SHP77 (cell line): ENCODE data around the gene TFF2.
A peak's percentile ranks its signal among the peaks of the same experiment; 100 is the strongest.

ENCODE experiments used
- DNase-seq, 2 experiments: peaks; one replicate each; lab custom pipeline; 2025; lab: John Stamatoyannopoulos, UW

TFF2 gene, protein sequence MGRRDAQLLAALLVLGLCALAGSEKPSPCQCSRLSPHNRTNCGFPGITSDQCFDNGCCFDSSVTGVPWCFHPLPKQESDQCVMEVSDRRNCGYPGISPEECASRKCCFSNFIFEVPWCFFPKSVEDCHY

DNA sequence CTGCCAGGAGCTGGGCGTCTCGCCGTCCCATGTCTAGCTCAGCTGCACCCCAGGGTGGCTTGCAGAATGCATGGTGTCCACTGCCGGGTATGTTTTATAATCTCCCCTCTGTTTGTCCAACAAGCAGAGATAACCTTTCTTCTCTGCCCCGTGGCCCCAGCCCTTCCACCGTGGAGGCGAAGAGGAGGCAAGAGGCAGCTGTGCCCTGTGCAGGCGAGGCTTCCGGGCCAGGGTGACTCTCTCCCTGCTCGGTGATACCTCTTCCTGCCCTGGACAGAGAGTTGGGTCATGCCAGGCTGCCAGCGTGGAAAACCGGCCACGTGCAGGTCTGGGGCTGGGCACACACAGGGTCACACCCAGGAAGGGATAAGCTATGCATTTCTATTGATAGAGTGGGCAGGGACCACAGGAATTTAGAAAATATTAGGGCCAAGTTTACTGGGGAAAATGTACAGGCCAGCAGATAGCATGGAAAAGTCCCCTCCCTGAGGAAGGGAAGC lies at the start of gene TFF2:
Gene TFF2 (minus strand): TSS at position 68 of the 500 bp plus-strand sequence. CDS start 37 bp downstream, at position 31.
- no peak for DNase-seq

DNA sequence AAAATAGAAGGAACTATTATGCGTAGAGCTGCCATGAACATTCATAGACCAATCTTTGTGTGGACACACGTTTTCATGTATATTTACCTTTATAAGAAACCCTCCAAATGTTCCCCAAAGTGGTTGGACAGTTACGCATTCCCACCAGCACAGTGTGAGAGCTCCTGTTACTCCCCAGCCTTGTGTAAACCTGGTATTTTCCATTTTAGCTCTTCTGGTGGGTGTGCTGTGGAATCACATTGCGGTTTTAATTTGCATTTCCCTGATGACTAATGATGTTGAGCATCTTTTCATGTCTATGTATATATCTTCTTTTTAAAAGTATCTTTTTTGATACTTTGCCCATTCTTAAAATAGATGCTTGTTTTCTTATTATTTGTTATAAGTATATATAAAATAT lies 49.7 kb upstream of the TFF2 start:
- no peak for DNase-seq

DNA sequence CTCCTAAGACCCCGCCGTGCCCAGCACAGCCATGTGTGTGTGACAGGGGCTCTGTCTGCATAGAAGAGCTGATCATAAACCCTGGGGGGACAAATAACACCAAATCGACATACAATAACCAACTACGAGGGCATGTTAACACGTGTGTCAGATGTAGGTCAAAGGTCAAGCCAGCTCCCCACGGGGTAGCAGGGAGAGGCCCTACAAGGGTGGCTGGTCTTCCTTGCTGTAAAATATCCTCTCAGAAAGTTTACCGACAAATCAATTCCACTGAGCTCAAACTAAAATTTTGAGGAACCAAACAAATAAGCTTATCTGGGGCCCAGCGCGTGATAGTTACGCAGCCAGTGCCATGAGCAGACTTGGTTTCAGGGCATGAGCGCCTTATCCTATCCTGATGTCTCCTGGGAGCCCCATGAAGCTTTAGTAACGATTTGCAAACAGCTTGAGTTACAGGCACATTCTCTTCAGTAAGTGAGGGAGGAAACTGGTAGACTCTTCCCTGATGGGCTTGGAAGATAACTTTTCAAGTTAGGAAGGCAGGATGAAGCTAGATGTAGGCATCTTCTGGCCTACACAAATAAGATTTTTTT lies 47.7 kb upstream of the TFF2 start:
- DNase-seq, result no peak

DNA sequence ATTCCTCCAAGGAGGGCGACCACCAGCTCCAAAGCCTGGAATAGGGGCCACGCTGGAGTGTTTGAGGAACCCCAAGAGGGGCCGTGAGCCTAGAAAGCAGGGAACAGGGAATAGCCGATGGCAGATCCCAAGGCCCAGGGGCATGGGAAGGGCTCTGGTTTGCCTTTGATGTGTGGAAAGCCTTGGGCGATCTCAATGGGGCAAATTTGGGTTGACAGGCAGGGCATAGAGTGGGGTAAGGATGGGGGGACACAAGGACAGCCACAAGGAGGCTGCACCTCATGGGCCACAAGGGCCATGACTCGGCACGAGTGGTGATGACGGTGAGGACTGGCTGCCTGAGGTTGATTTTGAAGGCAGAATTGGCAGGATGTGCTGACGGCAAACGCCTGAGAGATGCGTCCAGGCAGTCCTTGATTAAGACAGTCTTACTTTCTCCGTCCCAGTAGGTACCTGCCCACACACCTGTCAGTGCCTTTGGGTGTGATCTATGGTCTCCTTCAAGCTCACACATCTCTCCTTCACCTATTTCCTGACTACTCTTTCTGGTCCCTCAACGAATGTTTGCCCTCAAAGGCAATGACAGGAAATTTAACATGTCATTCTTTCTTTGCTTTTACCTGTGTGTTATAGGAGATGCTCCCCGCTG lies 47.1 kb upstream of the TFF2 start:
- DNase-seq, result no peak

DNA sequence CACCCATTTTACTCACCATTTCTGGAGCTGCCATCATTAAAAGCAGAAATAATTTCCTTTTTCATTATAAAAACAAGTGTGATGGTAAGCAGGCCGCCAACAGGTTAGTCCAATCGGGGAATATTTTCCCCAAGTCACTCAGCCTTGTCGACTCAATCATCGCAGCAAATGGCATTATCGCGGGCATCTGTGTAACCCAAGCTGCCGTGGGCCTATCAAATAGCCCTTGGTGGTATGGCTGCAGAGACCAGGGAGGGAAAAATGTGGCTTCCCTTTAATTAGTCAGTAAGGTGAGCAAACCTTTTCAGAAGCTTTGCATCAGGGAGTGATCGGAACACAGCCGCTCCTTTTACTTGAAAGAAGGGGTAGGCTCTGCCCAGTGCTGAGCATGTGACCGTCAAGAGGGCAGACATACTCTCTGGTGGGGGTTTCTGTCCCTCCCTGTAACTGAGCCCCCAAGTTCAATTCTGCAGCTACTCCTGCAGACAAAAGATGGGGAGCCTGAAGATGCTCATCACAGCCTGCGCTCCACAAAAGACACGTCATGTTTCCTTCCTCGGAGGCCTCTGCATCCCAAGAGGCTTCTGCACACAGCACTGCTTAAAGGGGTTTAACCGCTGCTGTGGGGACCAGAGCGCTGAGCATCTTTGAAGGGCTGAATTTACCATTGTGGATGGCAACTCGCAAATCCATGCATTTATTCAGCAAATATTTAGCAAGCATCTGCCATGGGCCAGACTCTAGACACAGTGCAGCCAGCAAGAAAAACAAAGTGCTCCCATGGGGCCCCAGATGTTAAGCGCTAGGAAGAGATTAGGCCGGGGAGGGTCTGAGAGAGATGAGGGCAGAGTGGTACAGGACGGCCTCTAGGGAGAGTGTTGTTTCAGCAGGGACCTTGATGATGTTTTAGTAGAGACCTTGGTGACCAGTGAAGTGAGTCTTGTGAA lies 46.3 kb upstream of the TFF2 start:
- no peak for DNase-seq

DNA sequence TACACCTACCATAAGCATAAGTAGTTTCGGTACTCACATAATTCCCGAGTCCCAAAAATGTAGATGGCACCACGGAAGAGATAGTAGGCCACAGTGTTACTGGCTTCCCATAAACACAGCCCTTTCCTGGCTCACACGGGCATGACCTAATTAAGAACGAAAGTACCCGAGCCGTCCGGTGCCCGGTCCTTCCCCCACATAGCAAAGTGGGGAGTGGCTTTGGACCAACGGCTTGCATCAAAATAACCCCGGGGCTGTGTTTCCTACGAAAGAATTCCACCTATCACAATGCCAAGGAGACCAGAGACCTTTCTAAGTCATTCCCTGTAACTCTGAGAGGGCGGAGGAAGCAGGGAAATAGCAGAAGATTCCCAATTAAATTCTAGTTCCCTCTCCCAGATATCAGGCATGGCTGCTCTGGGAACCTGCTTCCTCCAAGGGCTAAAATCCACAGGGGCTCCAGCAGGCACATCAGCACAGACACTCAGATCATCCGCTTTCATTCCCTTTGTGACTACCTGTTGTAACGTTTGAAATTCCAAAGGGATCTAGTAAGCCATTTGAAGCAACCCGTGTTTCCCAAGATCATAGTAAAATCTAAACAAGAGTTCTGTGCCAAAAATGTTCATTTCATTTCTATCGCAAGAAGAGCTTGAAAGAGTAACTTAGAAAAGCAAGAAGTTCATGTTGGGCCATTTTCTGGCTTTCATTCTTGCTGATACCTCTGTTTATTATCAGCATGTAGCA lies 45.3 kb upstream of the TFF2 start, which contains the start of gene TMPRSS3:
Gene TMPRSS3 (minus strand): TSS at position 148 of the 747 bp plus-strand sequence. CDS start 635 bp downstream, outside the sequence.
- DNase-seq, result no peak

DNA sequence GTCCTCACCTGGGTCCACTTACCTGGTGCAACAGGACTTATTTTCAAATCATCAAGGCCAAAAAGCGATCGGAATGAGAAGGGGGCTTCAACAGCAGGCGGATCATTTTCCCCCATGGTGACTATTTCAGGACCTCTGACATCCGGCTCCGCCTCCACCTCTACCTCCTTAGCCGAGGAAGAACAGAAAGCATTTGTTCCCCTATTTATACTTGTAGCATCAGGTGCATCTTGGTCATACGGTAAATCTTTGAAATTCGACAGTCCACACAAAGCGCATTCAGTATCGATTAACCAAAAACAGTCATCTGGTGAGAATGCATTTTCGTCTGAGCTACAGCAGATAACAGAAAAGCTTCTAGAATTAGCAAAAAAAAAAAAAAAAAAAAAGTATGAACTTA lies 44.5 kb upstream of the TFF2 start:
- no peak for DNase-seq

DNA sequence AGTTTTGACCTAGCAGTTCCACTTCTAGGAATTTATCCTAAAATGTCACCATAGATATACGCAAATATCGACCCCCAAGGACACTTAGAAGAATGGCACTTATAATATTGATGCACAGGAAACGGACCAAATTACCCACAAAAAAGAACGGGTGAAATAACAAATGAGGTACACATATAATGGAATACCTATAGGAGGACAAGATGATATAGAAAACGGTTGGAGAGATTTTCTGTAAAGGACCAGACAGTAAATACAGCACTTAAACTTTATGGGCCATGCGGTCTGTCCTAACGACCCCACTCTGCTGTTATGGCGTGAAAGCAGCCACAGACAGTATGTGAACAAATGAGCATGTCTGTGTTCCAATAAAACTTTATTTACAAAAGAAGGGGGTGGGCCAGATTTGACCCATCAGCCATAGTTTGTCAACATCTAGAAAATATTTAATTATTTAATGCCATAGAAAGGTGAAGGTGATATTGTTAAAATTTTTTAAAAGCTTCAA lies 42.7 kb upstream of the TFF2 start:
- DNase-seq, result no peak

DNA sequence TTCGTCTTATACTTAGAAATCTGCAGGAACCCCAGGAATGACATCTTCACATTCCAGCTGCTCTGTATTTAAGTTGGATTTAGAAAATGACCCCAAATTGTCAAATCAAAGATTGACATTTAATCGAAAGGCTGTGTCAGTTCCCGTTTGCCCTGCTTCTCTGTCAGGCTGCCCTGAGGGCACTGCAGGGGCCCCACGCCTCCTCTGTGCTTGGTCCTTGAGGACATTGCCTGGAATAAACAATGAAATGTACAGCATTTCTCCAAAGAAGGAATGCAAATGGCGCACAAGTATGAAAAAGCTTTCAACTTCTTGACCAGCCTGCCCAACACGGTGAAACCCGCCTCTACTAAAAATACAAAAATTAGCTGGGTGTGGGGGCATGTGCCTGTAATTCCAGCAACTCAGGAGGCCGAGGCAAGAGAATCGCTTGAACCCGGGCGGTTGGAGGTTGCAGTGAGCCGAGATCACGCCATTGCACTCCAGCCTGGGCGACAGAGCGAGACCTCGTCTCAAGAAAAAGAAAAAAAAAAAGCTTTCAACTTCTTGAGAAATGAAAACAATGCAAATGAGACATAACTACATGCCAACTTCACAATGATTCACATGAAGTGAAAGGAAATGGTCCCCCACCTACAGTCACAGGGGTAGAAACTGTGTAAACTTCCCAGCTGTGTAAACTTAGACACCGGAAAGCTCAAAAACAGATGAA lies 42.1 kb upstream of the TFF2 start:
- DNase-seq, result no peak

DNA sequence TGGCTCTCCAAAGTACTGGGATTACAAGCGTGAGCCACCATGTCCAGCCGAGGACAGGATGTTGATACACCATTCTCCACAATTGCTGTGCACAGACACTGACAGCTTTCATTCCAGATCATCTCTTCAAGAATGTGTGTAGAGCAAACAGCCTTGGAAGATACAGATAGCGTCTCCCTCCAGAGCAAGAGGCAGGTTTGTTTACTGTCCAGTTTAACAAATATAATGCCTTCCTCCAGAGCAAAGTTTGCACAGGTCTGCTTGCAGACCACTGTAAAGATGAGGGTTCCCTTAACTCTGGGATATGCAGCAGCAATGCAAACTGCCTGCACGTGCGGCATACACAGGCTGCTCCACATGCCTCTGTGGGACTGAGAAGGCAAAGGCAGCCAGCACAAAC lies 40.5 kb upstream of the TFF2 start:
- DNase-seq, result no peak

DNA sequence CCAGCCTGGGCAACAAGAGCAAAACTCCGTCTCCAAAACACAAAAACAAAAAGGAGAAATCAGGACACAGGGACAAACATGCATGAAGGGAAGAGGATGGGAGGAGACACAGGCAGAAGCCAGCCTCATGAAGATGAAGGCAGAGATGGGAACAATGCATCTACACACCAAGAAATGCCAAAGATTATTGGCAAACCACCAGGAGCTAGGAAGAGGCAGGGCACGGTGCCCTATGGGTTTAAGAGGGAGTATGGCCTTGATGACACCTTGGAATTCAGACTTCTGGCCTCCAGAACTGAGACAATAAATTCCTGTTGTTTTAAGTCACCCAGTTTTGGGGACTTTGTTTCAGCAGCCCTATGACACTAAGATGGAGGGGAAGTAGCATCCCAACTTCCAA lies 39.9 kb upstream of the TFF2 start:
- no peak for DNase-seq

DNA sequence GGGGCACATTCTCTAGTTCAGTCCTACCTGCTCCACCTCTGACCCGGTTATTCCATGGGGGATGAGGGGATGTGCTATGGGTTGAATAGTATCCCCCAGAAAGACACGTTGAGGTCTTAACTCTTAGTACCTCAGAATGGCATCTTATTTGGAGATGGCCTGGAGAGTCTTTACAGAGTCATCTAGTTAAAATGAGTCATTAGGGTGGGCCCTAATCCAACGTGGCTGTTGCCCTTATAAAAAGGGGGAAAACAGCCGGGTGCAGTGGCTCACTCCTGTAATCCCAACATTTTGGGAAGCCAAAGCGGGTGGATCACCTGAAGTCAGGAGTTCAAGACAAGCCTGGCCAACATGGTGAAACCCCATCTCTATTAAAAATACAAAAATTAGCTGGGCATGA lies 39.4 kb upstream of the TFF2 start:
- DNase-seq, result no peak

DNA sequence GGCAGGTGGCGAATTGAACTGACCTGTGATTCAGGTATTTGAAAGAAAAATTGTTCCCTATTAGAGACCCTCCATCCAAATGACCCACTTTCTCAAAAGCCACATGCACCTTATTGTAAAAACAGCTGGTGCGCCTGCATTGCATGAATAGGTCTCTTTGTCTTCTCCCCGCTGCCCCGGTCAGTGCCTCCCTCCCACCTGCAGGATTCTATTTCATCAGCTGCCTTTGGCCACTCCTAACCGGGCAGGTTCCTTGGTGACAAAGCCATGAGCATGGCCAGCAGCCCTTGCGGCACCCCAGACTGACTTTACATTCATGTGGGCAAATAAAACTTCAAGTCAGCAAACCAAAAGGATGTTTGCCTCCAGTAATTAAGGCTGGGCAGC lies 38.6 kb upstream of the TFF2 start:
- DNase-seq, result peak; percentile 76 to 81

DNA sequence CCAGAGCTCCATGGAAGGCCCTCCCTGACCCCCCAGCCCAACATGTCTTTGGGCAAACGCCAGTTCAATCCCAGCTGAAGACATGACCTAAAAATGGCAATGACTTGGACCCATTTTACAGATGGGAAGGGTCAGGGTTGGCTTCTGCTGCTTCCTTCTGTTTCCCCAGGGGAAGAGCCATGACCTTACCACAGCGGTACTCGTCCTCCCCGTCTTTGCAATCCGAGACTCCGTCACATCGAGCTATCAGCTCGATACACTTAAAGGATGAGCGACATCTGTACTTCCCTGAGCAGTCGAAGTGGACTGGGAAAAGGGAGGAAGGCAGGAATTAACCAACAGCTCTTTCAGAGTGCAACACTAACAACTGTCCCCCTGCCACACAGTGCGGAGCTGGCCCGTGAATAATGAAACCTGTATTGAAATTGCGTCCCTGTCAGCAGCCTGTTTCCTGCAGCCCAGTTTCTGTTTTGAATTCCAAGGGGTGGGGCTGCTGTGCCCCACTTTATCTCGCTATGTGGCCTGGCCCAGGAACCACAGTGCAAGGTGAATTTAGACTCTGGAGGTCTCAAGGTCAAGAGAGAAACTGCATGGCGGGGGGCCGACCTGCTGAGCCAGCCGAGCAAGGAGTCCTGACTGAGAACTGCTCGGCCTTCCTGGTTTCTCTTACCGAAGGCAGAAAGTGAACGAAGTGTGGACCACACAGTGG lies 38.1 kb upstream of the TFF2 start:
- DNase-seq, result peak; percentile 18 to 48

DNA sequence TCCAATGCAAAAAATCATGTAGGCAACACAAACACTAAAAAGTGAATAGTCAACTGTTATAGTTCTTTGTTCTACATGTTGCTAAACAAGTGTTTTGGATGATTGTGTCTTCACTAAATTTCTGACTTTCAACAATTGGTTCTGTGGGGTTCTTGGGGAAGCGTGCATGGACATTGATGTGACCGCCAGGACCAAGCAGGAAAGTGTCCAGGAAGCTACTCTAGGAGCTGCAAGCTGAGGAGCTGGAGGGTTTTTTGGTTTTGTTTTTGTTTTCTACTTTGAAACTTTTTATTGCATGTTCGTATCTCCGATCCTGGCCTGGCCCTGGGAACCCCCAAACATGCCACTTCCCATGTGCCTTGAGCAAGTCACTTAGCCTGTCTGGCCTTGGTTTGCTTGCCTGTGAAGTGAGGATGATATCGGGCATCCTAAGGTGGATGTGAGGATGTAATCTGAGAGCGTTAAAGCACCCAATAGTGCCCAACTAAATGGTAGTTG lies 37.1 kb upstream of the TFF2 start:
- no peak for DNase-seq

DNA sequence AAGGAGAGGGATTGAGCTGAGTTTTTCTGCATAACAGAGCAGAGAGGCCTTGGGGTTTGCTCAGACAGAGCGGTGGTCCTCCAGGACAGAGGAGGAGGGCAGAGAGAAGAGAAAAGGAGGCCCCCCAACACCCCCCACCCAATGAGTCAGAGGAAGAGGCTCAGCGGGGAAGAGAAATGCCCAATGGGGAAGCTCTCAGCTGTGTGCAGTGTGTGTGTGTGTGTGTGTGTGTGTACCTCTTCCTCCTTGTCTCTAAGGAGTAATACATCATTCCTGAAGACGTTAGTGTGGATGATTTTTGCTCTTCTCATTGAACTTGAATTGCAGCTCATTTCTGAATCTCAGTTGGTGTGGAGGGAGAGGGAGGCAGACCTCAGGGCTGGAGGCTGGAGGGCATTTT lies 36.4 kb upstream of the TFF2 start:
- no peak for DNase-seq

DNA sequence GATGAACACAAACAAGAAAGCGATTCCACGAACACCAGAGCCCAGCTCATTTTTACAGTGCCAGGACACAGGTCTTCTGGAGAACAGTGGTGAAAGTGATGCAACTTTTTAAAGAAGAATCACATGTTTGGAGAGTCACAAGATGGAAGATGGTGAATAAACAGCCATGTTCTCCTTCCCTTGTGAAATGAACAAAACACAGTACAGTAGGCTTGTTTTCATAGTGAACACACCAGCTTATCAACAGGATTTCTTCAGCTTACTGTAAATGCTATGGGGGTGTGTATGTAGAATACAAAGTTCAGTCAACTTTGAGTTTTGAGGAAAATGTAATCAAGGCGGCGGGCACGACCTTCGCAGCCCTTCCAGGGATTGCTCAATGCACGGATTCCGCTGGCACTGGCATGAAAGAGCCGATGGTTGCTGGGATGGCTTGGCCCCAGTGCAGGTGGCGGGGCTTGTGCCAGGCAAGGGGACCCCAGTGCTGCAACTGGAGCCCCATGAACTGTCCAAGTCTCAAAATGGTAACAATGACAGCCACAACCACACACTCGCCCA lies 35.3 kb upstream of the TFF2 start:
- no peak for DNase-seq

DNA sequence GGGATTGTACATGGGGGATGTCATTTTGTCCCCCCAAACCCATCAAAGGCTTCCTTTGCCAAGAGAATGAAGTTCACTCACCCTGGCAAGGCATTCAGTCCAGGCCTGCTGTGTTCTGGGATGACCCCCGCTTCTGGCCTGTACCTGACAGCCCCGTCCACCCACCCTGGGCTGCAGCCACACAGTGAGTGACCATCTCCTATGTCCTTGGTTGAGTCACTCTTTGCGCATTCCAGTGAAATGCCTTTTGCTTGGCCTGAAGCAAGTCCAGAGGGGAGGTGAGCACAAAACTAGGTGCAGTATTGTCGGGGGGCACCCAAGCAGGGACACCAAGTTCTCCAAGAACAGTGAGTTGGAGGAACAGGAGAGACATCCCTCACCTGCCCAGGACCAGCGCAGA lies 34.8 kb upstream of the TFF2 start:
- DNase-seq, result no peak

DNA sequence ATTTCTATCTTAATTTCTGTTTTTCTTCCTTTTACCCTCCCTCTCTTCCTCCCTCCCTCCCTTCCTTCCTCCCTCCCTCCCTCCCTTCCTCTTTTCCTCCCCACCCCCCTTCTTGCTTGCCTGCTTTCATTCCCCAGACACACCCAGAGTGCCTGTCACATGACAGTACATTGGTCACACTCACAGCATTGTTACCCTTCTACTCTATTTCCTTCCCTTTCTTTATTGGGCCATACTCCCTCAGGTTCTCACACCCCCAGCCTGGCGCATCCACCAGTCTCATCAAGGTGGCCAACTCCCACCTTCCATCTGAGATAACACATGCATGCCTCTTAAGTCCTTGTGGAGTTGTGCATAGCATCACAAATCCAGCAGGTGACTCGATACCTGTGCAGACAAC lies 34.2 kb upstream of the TFF2 start:
- no peak for DNase-seq
